ENCODE results near the gene XPC.

Gene XPC

GRCh38 chr3:14211621-14212020, 33.2 kb upstream of the XPC start:
- TF ChIP-seq EZH2 (IDR thresholded peaks at IDR 0.05; ENCODE audit: borderline replicate concordance, low read depth, low read length, severe bottlenecking), result no peak
- no peak for TF ChIP-seq CTCF (IDR thresholded peaks at IDR 0.05; ENCODE audit: borderline replicate concordance, extremely low read depth, low read length, poor library complexity, severe bottlenecking)
- Histone ChIP-seq H3K4me2 (ENCODE audit: insufficient read depth, low read length) (no peak overlapping the region), H3K9me3 (ENCODE audit: insufficient read depth, low read length, severe bottlenecking) (no peaks in the 10 kb centered on the region), H2AFZ (ENCODE audit: low read depth, low read length) (no peak overlapping the region), H3K36me3 (ENCODE audit: insufficient read depth, low read length) (no peaks in the 10 kb centered on the region), H3K4me3 (ENCODE audit: low read depth in 1 of 2, low read length in 2 of 2) (no peak overlapping the region), H3K9ac (ENCODE audit: low read depth, low read length) (no peak overlapping the region), H4K20me1 (ENCODE audit: insufficient read depth, low read length) (no peaks in the 10 kb centered on the region), H3K4me1 (ENCODE audit: insufficient read depth, low read length) (no peaks in the 10 kb centered on the region), H3K27ac (ENCODE audit: low read length) (no peak overlapping the region), H3K27me3 (ENCODE audit: insufficient read depth, low read length, poor library complexity) (no peaks in the 10 kb centered on the region), H3K79me2 (ENCODE audit: insufficient read depth, low read length) (no peaks in the 10 kb centered on the region)
- ATAC-seq (ENCODE audit: insufficient read depth, low read depth) (no peak), DNase-seq (no peak)

- Histone ChIP-seq H3K79me2 (ENCODE audit: insufficient read depth, low read length) (no peaks in the 10 kb centered on the region), H3K27ac (ENCODE audit: low read length) (no peak overlapping the region), H3K4me1 (ENCODE audit: insufficient read depth, low read length) (no peaks in the 10 kb centered on the region), H3K9ac (ENCODE audit: low read depth, low read length) (no peak overlapping the region), H3K9me3 (ENCODE audit: insufficient read depth, low read length, severe bottlenecking) (no peaks in the 10 kb centered on the region), H3K4me3 (ENCODE audit: low read depth in 1 of 2, low read length in 2 of 2) (no peak overlapping the region), H4K20me1 (ENCODE audit: insufficient read depth, low read length) (no peaks in the 10 kb centered on the region), H3K4me2 (ENCODE audit: insufficient read depth, low read length) (no peak overlapping the region), H2AFZ (ENCODE audit: low read depth, low read length) (no peak overlapping the region), H3K27me3 (ENCODE audit: insufficient read depth, low read length, poor library complexity) (no peaks in the 10 kb centered on the region), H3K36me3 (ENCODE audit: insufficient read depth, low read length) (no peaks in the 10 kb centered on the region)
- TF ChIP-seq CTCF (IDR thresholded peaks at IDR 0.05; ENCODE audit: borderline replicate concordance, extremely low read depth, low read length, poor library complexity, severe bottlenecking) (no peak), EZH2 (IDR thresholded peaks at IDR 0.05; ENCODE audit: borderline replicate concordance, low read depth, low read length, severe bottlenecking) (no peak)
- DNase-seq (no peak), ATAC-seq (ENCODE audit: insufficient read depth, low read depth) (no peak)
Observed at GRCh38 chr3:14210843-14211594, 32.6 kb upstream of the XPC start.

GRCh38 chr3:14210290-14210688, 31.9 kb upstream of the XPC start:
- H3K4me3 ChIP-seq (ENCODE audit: low read depth in 1 of 2, low read length in 2 of 2), result no peak overlapping the region
- no peaks in the 10 kb centered on the region for H3K9me3 ChIP-seq (ENCODE audit: insufficient read depth, low read length, severe bottlenecking)
- no peak overlapping the region for H3K4me2 ChIP-seq (ENCODE audit: insufficient read depth, low read length)
- no peaks in the 10 kb centered on the region for H3K79me2 ChIP-seq (ENCODE audit: insufficient read depth, low read length)
- no peak for TF ChIP-seq CTCF (IDR thresholded peaks at IDR 0.05; ENCODE audit: borderline replicate concordance, extremely low read depth, low read length, poor library complexity, severe bottlenecking)
- TF ChIP-seq EZH2 (IDR thresholded peaks at IDR 0.05; ENCODE audit: borderline replicate concordance, low read depth, low read length, severe bottlenecking), result no peak
- H3K27ac ChIP-seq (ENCODE audit: low read length), result no peak overlapping the region
- no peaks in the 10 kb centered on the region for H3K27me3 ChIP-seq (ENCODE audit: insufficient read depth, low read length, poor library complexity)
- H4K20me1 ChIP-seq (ENCODE audit: insufficient read depth, low read length), result no peaks in the 10 kb centered on the region
- no peaks in the 10 kb centered on the region for H3K4me1 ChIP-seq (ENCODE audit: insufficient read depth, low read length)
- no peak overlapping the region for H2AFZ ChIP-seq (ENCODE audit: low read depth, low read length)
- ATAC-seq (ENCODE audit: insufficient read depth, low read depth) (no peak), DNase-seq (no peak)
- no peaks in the 10 kb centered on the region for H3K36me3 ChIP-seq (ENCODE audit: insufficient read depth, low read length)
- no peak overlapping the region for H3K9ac ChIP-seq (ENCODE audit: low read depth, low read length)

Measured in DND-41 (cell line).